Measurements from ENCODE around the gene OR5I1.

GRCh38 chr11:55920537-55920936 lies 15.7 kb downstream of the OR5I1 start:
- TF ChIP-seq TAF1 (IDR thresholded peaks at IDR 0.05; ENCODE audit: low read depth, low read length) (no peak), CTCF (IDR thresholded peaks at IDR 0.05; ENCODE audit: control extremely low read depth in 1 of 3, insufficient read depth in 1 of 3, low read depth in 1 of 3, low read length in 3 of 3) (no peak), EP300 (IDR thresholded peaks at IDR 0.05; ENCODE audit: borderline replicate concordance in 1 of 2, low read depth in 2 of 2, low read length in 2 of 2) (no peak)

Measured in H1 (cell line).